Tibial nerve (tissue), 4 donors: ENCODE results near the gene FAM110D. TPM values are rescaled to one million over a fixed set of nuclear protein-coding genes. Genes with fewer than 3 reads are reported as not detected.
A peak's percentile ranks its signal among the peaks of the same experiment; 100 is the strongest.

Experiments used
- DNase-seq, 2 donors: peaks; one replicate each; pipeline ENCODE4 v3.0.0-alpha.2; 2019; ENCODE audit warnings: low spot score in 2 of 2
- H3K27ac ChIP-seq, 4 donors: fragments of 200-600 bp; sonication (generic) in 3 of 4; one replicate each; pipeline ENCODE4 v1.5.1; 2017 to 2019; ENCODE audit warnings: mild to moderate bottlenecking in 1 of 4
- H3K27me3 ChIP-seq, 2 donors: fragments of 200-600 bp; sonication (generic) in 1 of 2; one replicate each; pipeline versions ENCODE4 v1.5.1 to v1.6.0; 2017 to 2019
- H3K36me3 ChIP-seq, 3 donors: fragments of 200-600 bp; sonication (generic); one replicate each; pipeline ENCODE4 v1.5.1; 2018 to 2019
- H3K4me1 ChIP-seq, 4 donors: fragments of 200-600 bp; sonication (generic) in 3 of 4; one replicate each; pipeline ENCODE4 v1.5.1; 2017 to 2019
- H3K4me3 ChIP-seq, 4 donors: fragments of 200-600 bp; sonication (generic) in 3 of 4; one replicate each; pipeline ENCODE4 v1.5.1; 2017 to 2019; ENCODE audit warnings: mild to moderate bottlenecking in 1 of 4, moderate library complexity in 1 of 4
- H3K9me3 ChIP-seq, 4 donors: fragments of 200-600 bp; sonication (generic) in 3 of 4; one replicate each; pipeline ENCODE4 v1.5.1; 2017 to 2019
- EP300 ChIP-seq, 2 donors: sonication (generic); formaldehyde crosslinking; IDR thresholded peaks; one replicate each; pipeline ENCODE4 v1.6.1; 2017; ENCODE audit warnings: antibody characterized with exemption in 2 of 2, mild to moderate bottlenecking in 1 of 2
- POLR2A ChIP-seq, 2 donors: fragments of 450-650 bp; IDR thresholded peaks; one replicate each; pipeline ENCODE4 v1.6.1; 2017; ENCODE audit warnings: antibody characterized with exemption in 2 of 2, mild to moderate bottlenecking in 2 of 2, moderate library complexity in 2 of 2
- WGBS, 2 donors: methylation state at CpG; one replicate each; pipeline ENCODE4 v1.1.5; 2018; 5-methylcytosine and 5-hydroxymethylcytosine counted together
- total RNA-seq, 4 donors: library from RNA; depleted of rRNA; stranded (reverse); fragments of >200 nt; gene quantifications; one replicate each; pipeline ENCODE4 v1.1.0, GENCODE V29; 2016
- TF ChIP-seq, protein P1 (sequence below), 5 experiments: fragments of 200-600 bp in 3 of 5; fragments of 450-650 bp in 2 of 5; sonication (generic) in 3 of 5; IDR thresholded peaks; one replicate each; pipeline ENCODE4 v1.5.1; 2016 to 2019; ENCODE audit warnings: antibody characterized with exemption in 5 of 5, mild to moderate bottlenecking in 3 of 5, moderate library complexity in 2 of 5

FAM110D gene
- total RNA-seq, 4 donors from 2014 or later = 11.9 to 22.7 (median 14.2) TPM

DNA sequence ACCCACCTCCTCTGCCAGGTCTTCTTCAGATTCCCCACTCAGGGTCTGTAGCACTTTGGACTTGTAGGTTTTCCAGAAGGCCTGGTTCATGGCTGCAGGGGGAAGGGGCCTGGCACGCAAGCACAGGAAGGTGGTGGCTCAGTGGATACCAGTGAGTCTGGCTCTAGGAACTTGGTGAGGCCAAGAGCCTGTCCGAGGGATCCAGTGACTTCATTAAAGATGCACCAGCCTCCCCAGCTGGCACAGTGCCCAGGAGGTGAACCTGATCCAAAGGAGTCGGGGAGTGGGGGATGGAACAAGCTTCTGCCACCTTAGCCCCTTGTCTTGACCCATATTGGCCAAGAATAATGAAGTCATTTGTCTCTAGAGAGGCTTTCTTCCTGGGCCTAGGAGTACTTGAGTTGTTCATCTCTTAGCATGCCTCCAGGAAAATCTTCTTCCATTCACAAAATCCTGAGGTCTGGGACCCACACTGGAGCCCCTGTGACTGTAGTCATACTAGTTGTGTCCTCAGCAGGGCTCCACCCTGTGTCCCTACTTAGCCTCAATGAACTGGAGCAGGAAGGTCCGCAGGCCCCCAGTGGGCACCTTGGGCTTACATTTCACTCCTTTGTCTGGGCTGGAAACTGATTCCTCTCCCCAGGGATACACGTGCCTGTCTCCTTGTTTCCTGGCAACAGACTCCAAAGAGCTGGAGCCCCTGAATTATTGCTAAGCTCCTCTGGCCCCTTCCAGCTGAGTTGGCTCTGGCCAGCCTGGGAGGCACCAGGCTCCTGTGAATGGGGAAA, 9.7 kb downstream of the FAM110D start, which contains the start of gene C1orf232:
Gene C1orf232 (minus strand): TSS at position 554 of the 788 bp plus-strand sequence. CDS start 464 bp downstream, at position 90.
- H3K9me3 ChIP-seq = no peaks in the 10 kb centered on the region
- H3K27me3 ChIP-seq = no peaks in the 10 kb centered on the region
- whole genome bisulfite sequencing, 2 donors = 57 to 72% methylated on average over 5 of the region's 5 CpGs
- no peak for TF ChIP-seq EP300 (IDR thresholded peaks at IDR 0.05)
- TF ChIP-seq POLR2A (IDR thresholded peaks at IDR 0.05) = no peak
- TF ChIP-seq, protein P1, sequence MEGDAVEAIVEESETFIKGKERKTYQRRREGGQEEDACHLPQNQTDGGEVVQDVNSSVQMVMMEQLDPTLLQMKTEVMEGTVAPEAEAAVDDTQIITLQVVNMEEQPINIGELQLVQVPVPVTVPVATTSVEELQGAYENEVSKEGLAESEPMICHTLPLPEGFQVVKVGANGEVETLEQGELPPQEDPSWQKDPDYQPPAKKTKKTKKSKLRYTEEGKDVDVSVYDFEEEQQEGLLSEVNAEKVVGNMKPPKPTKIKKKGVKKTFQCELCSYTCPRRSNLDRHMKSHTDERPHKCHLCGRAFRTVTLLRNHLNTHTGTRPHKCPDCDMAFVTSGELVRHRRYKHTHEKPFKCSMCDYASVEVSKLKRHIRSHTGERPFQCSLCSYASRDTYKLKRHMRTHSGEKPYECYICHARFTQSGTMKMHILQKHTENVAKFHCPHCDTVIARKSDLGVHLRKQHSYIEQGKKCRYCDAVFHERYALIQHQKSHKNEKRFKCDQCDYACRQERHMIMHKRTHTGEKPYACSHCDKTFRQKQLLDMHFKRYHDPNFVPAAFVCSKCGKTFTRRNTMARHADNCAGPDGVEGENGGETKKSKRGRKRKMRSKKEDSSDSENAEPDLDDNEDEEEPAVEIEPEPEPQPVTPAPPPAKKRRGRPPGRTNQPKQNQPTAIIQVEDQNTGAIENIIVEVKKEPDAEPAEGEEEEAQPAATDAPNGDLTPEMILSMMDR (IDR thresholded peaks at IDR 0.05) = no peak
- peaks cover 0 to 18% (median 0%) of the 10 kb centered on the region in 3 donors for H3K36me3 ChIP-seq
- H3K4me1 ChIP-seq = peaks cover 0 to 33% (median 11%) of the 10 kb centered on the region in 4 donors
- peak within 1 kb of the TSS; percentile 69 to 86 (median 85) for H3K27ac ChIP-seq
- H3K4me3 ChIP-seq = peak within 1 kb of the TSS; percentile 84 to 96 (median 87)
- DNase-seq = no peak

DNA sequence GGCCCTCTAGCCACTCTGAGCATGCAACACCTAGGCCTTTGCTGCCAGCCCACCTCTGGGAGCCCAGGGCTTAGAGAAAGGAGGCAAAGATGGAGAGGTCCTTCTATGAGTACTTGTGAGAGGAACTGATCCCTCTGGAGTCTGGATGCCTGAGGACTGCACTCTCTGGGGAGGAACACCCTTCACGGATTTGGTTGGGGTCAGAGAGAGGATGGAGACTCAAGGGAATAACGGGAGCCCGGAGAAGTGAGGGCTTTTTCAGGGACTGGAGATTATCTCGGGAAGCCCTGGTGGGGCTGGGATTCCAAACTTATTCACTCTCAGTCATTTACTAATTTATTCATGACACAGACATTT, 10.3 kb downstream of the FAM110D start:
- Histone ChIP-seq H3K27ac (peak overlapping the region; percentile 69 to 86 (median 85)), H3K4me1 (peaks cover 0 to 28% (median 7%) of the 10 kb centered on the region in 4 donors), H3K36me3 (peaks cover 0 to 18% (median 0%) of the 10 kb centered on the region in 3 donors), H3K27me3 (no peaks in the 10 kb centered on the region), H3K9me3 (no peaks in the 10 kb centered on the region), H3K4me3 (peak overlapping the region in 3 of 4 donors; percentile 84 to 89 (median 85))
- TF ChIP-seq, protein P1 (IDR thresholded peaks at IDR 0.05) = no peak
- no peak for TF ChIP-seq EP300 (IDR thresholded peaks at IDR 0.05)
- TF ChIP-seq POLR2A (IDR thresholded peaks at IDR 0.05) = no peak
- WGBS, 2 donors = 53 to 56% methylated on average over 4 of the region's 4 CpGs
- no peak for DNase-seq

DNA sequence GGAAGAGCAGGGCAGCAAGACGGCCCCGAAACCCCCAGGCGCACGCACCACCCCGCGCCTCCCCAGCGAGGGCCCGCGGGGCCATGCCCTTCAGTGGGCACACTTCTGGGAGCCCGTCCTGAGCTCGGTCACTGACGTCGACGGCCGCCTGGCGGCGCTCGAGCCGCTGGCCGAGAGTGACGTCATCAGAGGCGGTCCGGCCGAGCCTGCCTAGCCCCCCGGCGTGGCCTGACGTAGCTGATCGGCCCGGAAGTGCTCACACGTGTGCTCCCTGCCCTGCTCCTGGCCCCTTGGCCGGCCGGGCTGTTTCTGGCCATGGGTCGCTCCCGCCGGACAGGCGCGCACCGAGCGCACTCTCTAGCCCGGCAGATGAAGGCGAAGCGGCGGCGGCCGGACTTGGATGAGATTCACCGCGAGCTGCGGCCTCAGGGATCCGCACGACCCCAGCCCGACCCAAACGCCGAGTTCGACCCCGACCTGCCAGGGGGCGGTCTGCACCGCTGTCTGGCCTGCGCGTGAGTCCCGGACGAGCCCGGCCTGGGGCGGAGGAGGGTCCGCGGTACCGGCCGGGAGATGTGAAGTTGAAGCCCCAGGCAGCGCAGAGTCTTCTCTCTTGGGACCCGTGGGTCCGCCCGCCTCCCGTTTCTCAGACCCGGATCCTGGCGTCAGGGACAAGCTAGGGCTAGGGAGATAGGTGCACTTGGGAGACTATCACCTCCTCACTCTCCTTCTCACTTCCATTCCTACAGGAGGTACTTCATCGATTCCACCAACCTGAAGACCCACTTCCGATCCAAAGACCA, 11.0 kb downstream of the FAM110D start, which contains the start of gene ZNF593:
Gene ZNF593 (plus strand): TSS at position 240 of the 803 bp plus-strand sequence. CDS start 76 bp downstream, at position 316.
- peak within 1 kb of the TSS; percentile 84 to 96 (median 87) for H3K4me3 ChIP-seq
- H3K36me3 ChIP-seq = peaks cover 0 to 18% (median 0%) of the 10 kb centered on the region in 3 donors
- H3K4me1 ChIP-seq = peaks cover 0 to 22% (median 7%) of the 10 kb centered on the region in 4 donors
- DNase-seq = peak; percentile 80 to 81
- no peaks in the 10 kb centered on the region for H3K9me3 ChIP-seq
- peak within 1 kb of the TSS; percentile 69 to 86 (median 85) for H3K27ac ChIP-seq
- TF ChIP-seq EP300 (IDR thresholded peaks at IDR 0.05) = peak; percentile 67 to 78
- TF ChIP-seq, protein P1 (IDR thresholded peaks at IDR 0.05) = peak; percentile 93 to 98 (median 98)
- peak; percentile 49 to 57 for TF ChIP-seq POLR2A (IDR thresholded peaks at IDR 0.05)
- WGBS, 2 donors = 2 to 4% methylated on average over 18 to 52 of the region's 76 CpGs
- H3K27me3 ChIP-seq = no peaks in the 10 kb centered on the region

DNA sequence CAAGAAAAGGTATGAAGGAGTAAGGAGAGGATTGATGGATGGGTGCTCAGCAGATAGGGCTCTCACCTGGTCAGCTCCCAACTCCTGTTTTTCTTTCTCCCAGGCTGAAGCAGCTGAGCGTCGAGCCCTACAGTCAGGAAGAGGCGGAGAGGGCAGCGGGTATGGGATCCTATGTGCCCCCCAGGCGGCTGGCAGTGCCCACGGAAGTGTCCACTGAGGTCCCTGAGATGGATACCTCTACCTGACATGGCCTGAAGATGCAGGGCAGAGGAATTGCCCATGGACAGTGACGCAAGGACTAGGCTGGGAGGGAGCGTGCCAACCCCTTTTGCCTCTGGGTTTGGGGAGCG, 11.6 kb downstream of the FAM110D start:
- no peaks in the 10 kb centered on the region for H3K9me3 ChIP-seq
- peaks cover 0 to 22% (median 7%) of the 10 kb centered on the region in 4 donors for H3K4me1 ChIP-seq
- 73 to 76% methylated on average over 9 of the region's 9 CpGs for WGBS, 2 donors
- peak overlapping the region in 3 of 4 donors; percentile 84 to 86 (median 86) for H3K27ac ChIP-seq
- H3K36me3 ChIP-seq = peaks cover 0 to 18% (median 0%) of the 10 kb centered on the region in 3 donors
- peak overlapping the region; percentile 84 to 96 (median 87) for H3K4me3 ChIP-seq
- DNase-seq = no peak
- TF ChIP-seq POLR2A (IDR thresholded peaks at IDR 0.05) = no peak
- TF ChIP-seq, protein P1 (IDR thresholded peaks at IDR 0.05) = no peak
- TF ChIP-seq EP300 (IDR thresholded peaks at IDR 0.05) = no peak
- H3K27me3 ChIP-seq = no peaks in the 10 kb centered on the region
